Smooth muscle cell (in vitro differentiated cells): Measurements from ENCODE around the gene DGKB. TPM values are rescaled to one million over a fixed set of nuclear protein-coding genes. Genes with fewer than 3 reads are reported as not detected.
A peak's percentile ranks its signal among the peaks of the same experiment; 100 is the strongest.

Experiments
- DNase-seq: peaks from one replicate; lab custom pipeline; 2025; ENCODE audit not compliant: unreplicated experiment; lab: John Stamatoyannopoulos, UW
- H2AFZ ChIP-seq: fragments of 200-600 bp; sonication (generic); 2 replicates; pipeline ENCODE4 v1.6.0; 2016; ENCODE audit warnings: antibody characterized with exemption, low read depth, mild to moderate bottlenecking
- H3F3A ChIP-seq: fragments of 200-600 bp; sonication (generic); 2 replicates; pipeline ENCODE4 v1.6.0; 2017; ENCODE audit warnings: antibody characterized with exemption, low read depth
- H3K27ac ChIP-seq: fragments of 200-600 bp; sonication (generic); 2 replicates; pipeline ENCODE4 v1.5.1; 2016; ENCODE audit warnings: low read depth, mild to moderate bottlenecking
- H3K27me3 ChIP-seq: fragments of 200-600 bp; sonication (generic); 2 replicates; pipeline ENCODE4 v1.6.1; 2016; ENCODE audit warnings: low read depth, mild to moderate bottlenecking
- H3K36me3 ChIP-seq: fragments of 200-600 bp; sonication (generic); 2 replicates; pipeline ENCODE4 v1.5.1; 2016; ENCODE audit warnings: low read depth
- H3K4me1 ChIP-seq: fragments of 200-600 bp; sonication (generic); 2 replicates; pipeline ENCODE4 v1.5.1; 2016; ENCODE audit warnings: low read depth
- H3K4me2 ChIP-seq: fragments of 200-600 bp; sonication (generic); 2 replicates; pipeline ENCODE4 v1.6.0; 2016; ENCODE audit warnings: mild to moderate bottlenecking
- H3K4me3 ChIP-seq: fragments of 200-600 bp; sonication (generic); 2 replicates; pipeline ENCODE4 v1.5.1; 2016; ENCODE audit warnings: mild to moderate bottlenecking
- H3K79me2 ChIP-seq: fragments of 200-600 bp; sonication (generic); 2 replicates; pipeline ENCODE4 v1.6.0; 2016; ENCODE audit warnings: low read depth, mild to moderate bottlenecking
- H3K9ac ChIP-seq: fragments of 200-600 bp; sonication (generic); 2 replicates; pipeline ENCODE4 v1.6.0; 2016; ENCODE audit warnings: low read depth
- H3K9me3 ChIP-seq: fragments of 200-600 bp; sonication (generic); replicated peaks from 2 replicates; pipeline ENCODE4 v1.5.1; 2016; ENCODE audit warnings: low read depth
- H4K20me1 ChIP-seq: fragments of 200-600 bp; sonication (generic); 2 replicates; pipeline ENCODE4 v1.6.0; 2016; ENCODE audit warnings: low read depth
- WGBS: methylation state at CpG from one replicate; pipeline ENCODE4 v1.1.7; 2016; ENCODE audit warnings: low lambda C conversion rate; 5-methylcytosine and 5-hydroxymethylcytosine counted together
- polyA plus RNA-seq: library from polyadenylated mRNA; unstranded; fragments of >200 nt; fragmentation: Nextera tagmentation; extraction: Ambion mirVana; gene quantifications from 2 replicates; pipeline ENCODE4 v1.2.1, GENCODE V29; 2016
- total RNA-seq: library from RNA; depleted of rRNA; stranded (reverse); fragments of >200 nt; gene quantifications from 2 replicates; pipeline ENCODE4 v1.2.3, GENCODE V29; 2014
- TF ChIP-seq, protein P1 (sequence below): fragments of 200-600 bp; sonication (generic); IDR thresholded peaks from 2 replicates; pipeline ENCODE4 v1.5.1; 2017; ENCODE audit warnings: borderline replicate concordance, mild to moderate bottlenecking, antibody characterized with exemption; ENCODE audit not compliant: insufficient read depth, poor library complexity, severe bottlenecking

DGKB gene
- total and polyA plus RNA-seq, 2 experiments from 2014 or later: not detected

DNA sequence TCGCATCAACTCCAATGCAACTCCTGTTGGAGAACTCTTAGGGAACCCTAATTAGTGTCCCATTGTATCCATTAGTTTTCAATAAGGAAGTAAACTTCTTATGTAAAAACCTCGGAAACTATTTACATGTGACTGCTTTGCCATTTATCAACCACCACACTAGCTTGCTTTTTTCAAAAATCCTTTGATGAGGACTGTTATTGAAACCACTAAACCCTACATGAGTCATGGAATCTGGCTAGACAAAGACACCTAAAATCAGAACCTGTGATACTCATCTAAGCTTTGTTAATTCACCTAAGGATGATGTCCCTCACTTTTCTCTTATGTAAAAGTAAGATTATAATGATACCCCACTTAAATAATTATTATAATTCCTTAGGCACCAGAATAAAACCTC lies 499.0 kb downstream of the DGKB start:
- Histone ChIP-seq H4K20me1 (no peaks in the 10 kb centered on the region), H3K27ac (no peak overlapping the region)

DNA sequence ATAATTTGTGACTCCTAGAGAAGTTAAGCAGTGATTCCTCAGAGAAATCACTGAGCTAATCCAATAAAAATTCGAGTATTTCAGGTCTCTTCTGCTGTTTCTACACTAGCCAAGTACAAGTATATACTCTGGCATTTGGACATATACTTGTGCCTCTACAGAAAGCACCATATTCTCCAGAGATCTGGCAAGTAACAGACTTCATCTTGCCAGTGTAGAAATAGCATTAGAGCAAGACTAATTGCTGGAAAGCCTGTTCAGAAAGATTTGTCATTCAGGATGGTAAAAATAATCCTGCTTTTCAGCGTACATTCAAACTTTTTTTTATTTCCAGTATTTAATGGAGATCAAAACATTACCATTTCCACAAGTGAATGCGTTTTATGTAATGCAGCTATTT lies 502.3 kb downstream of the DGKB start:
- TF ChIP-seq, protein P1, sequence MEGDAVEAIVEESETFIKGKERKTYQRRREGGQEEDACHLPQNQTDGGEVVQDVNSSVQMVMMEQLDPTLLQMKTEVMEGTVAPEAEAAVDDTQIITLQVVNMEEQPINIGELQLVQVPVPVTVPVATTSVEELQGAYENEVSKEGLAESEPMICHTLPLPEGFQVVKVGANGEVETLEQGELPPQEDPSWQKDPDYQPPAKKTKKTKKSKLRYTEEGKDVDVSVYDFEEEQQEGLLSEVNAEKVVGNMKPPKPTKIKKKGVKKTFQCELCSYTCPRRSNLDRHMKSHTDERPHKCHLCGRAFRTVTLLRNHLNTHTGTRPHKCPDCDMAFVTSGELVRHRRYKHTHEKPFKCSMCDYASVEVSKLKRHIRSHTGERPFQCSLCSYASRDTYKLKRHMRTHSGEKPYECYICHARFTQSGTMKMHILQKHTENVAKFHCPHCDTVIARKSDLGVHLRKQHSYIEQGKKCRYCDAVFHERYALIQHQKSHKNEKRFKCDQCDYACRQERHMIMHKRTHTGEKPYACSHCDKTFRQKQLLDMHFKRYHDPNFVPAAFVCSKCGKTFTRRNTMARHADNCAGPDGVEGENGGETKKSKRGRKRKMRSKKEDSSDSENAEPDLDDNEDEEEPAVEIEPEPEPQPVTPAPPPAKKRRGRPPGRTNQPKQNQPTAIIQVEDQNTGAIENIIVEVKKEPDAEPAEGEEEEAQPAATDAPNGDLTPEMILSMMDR: no peak
- 79% methylated on average over 3 of the region's 3 CpGs for WGBS
- H3K27me3 ChIP-seq: no peaks in the 10 kb centered on the region
- H3K4me2 ChIP-seq: no peak overlapping the region
- H2AFZ ChIP-seq: no peak overlapping the region
- no peaks in the 10 kb centered on the region for H3F3A ChIP-seq
- no peaks in the 10 kb centered on the region for H4K20me1 ChIP-seq
- no peak overlapping the region for H3K27ac ChIP-seq
- H3K79me2 ChIP-seq: no peaks in the 10 kb centered on the region
- H3K4me1 ChIP-seq: peaks cover 5% of the 10 kb centered on the region
- H3K36me3 ChIP-seq: no peaks in the 10 kb centered on the region
- H3K4me3 ChIP-seq: no peak overlapping the region
- no peak for DNase-seq
- no peak overlapping the region for H3K9ac ChIP-seq
- no peaks in the 10 kb centered on the region for H3K9me3 ChIP-seq

More for the DNA sequence above, 499.0 kb downstream of the DGKB start:
- Histone ChIP-seq H3K4me3 (no peak overlapping the region), H3K4me2 (peak overlapping the region; percentile 29), H3F3A (no peaks in the 10 kb centered on the region), H3K79me2 (no peaks in the 10 kb centered on the region), H2AFZ (no peak overlapping the region), H3K9me3 (no peaks in the 10 kb centered on the region), H3K36me3 (no peaks in the 10 kb centered on the region), H3K27me3 (no peaks in the 10 kb centered on the region), H3K9ac (no peak overlapping the region), H3K4me1 (peaks cover 5% of the 10 kb centered on the region)
- TF ChIP-seq, protein P1: no peak
- WGBS: 66% methylated on average over 2 of the region's 2 CpGs
- DNase-seq: no peak

DNA sequence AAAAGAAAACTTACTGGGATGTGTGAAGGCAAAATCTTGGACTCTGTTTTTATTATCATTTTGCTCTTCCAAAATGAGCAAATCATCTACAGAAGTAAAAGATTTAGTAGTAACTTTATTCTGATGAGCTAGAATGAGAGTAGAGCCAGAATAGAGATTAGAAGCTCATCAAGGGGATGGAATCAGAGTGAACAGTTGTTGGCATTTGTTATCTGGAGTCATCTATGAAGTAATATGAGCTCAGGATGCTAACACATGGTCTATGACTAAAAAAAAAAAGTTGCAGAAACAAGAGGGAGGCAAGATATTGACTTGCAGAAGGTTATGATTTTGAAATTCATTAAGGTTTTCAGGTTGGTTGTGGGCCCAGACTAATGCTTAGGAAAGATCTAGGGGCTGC lies 504.0 kb downstream of the DGKB start:
- no peak overlapping the region for H3K4me2 ChIP-seq
- no peak overlapping the region for H3K9ac ChIP-seq
- no peak overlapping the region for H3K27ac ChIP-seq
- H3K27me3 ChIP-seq: no peaks in the 10 kb centered on the region
- no peaks in the 10 kb centered on the region for H3K79me2 ChIP-seq
- no peaks in the 10 kb centered on the region for H3K36me3 ChIP-seq
- TF ChIP-seq, protein P1: no peak
- no peak overlapping the region for H3K4me3 ChIP-seq
- no peaks in the 10 kb centered on the region for H4K20me1 ChIP-seq
- DNase-seq: no peak
- H2AFZ ChIP-seq: no peak overlapping the region
- peaks cover 3% of the 10 kb centered on the region for H3K4me1 ChIP-seq
- no peaks in the 10 kb centered on the region for H3F3A ChIP-seq
- no peaks in the 10 kb centered on the region for H3K9me3 ChIP-seq

DNA sequence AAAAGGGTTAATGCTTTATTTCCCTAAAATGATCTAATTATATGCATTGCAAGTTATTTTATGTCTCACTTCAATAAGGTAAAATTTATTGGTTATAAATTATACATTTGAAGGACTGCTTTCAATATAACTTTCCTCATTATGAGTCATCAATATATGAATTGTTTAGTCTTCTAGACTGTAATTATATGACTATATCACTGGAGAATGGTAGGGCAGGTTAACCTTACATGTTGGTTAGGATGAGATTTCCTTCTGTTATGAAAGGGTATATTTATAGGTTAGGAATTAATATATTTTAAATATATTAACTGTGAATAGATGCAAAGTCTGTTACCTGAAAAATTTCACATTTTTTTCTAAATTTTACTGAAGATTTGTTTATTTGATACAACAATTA lies 506.7 kb downstream of the DGKB start:
- Histone ChIP-seq H3K4me1 (no peaks in the 10 kb centered on the region), H3K79me2 (no peaks in the 10 kb centered on the region), H3K9me3 (no peaks in the 10 kb centered on the region), H3K4me3 (no peak overlapping the region), H3K27me3 (no peaks in the 10 kb centered on the region), H2AFZ (no peak overlapping the region), H3K9ac (no peak overlapping the region), H3K4me2 (no peak overlapping the region), H4K20me1 (no peaks in the 10 kb centered on the region), H3K36me3 (no peaks in the 10 kb centered on the region), H3F3A (no peaks in the 10 kb centered on the region), H3K27ac (no peak overlapping the region)
- TF ChIP-seq, protein P1: no peak
- DNase-seq: no peak
